MM.1S (cell line): Measurements from ENCODE around the gene SCYL2.

ENCODE experiments used
- CTCF ChIP-seq: fragments of 300-600 bp; sonication (generic); IDR thresholded peaks from 2 replicates; pipeline ENCODE4 v1.5.1; 2016; ENCODE audit warnings: antibody characterized with exemption, low read length, mixed read lengths
- EZH2 ChIP-seq: fragments of 300-600 bp; sonication (generic); optimal IDR thresholded peaks from 2 replicates; pipeline ENCODE3; 2017; ENCODE audit warnings: low read depth, mild to moderate bottlenecking, antibody characterized with exemption, low read length, mixed read lengths

- TF ChIP-seq CTCF (no peak), EZH2 (no peak)
These were observed 92.3 kb downstream of the SCYL2 start for GRCh38 chr12:100359248-100359647.
